SU-DHL-6 (cell line): ENCODE measurements around the gene HNRNPA1L2.
"Not testable (repeated sequence)": the region's sequence is repeated elsewhere in the genome, so short reads cannot be mapped to it uniquely, and the experiment has no call there.

Experiments used
- H2AFZ ChIP-seq: fragments of 200-600 bp; sonication (generic); 2 replicates; pipeline ENCODE4 v1.6.1; 2014; ENCODE audit warnings: low read depth, mild to moderate bottlenecking, moderate library complexity, mixed read lengths, antibody characterized with exemption, low read length; ENCODE audit not compliant: severe bottlenecking
- H3F3A ChIP-seq: fragments of 200-600 bp; shearing (Covaris generic); 2 replicates; pipeline ENCODE4 v1.6.0; 2016; ENCODE audit warnings: antibody characterized with exemption, mild to moderate bottlenecking; ENCODE audit not compliant: insufficient read depth
- H3K27ac ChIP-seq: fragments of 200-600 bp; sonication (generic); 2 replicates; pipeline ENCODE4 v1.5.1; 2016; ENCODE audit warnings: low read depth, mild to moderate bottlenecking, low read length, moderate library complexity, mixed read lengths
- H3K27me3 ChIP-seq: fragments of 200-600 bp; sonication (generic), shearing (Covaris generic); 2 replicates; pipeline ENCODE4 v1.6.0; 2014; ENCODE audit warnings: mild to moderate bottlenecking, low read length
- H3K36me3 ChIP-seq: fragments of 200-600 bp; sonication (generic); 2 replicates; pipeline ENCODE4 v1.6.1; 2014; ENCODE audit warnings: mild to moderate bottlenecking, low read length, mixed read lengths
- H3K4me2 ChIP-seq: fragments of 300-600, 200-600 bp; shearing (Covaris generic), sonication (generic); 2 replicates; pipeline ENCODE4 v1.6.0; 2014; ENCODE audit warnings: low read length, low read depth, mild to moderate bottlenecking; ENCODE audit not compliant: poor library complexity, severe bottlenecking
- H3K4me3 ChIP-seq: fragments of 200-600 bp; sonication (generic); 2 replicates; pipeline ENCODE4 v1.5.1; 2014; ENCODE audit warnings: antibody characterized with exemption, low read length, mild to moderate bottlenecking, mixed read lengths; ENCODE audit not compliant: insufficient read depth, poor library complexity, severe bottlenecking
- H3K79me2 ChIP-seq: fragments of 200-600 bp; sonication (generic); 2 replicates; pipeline ENCODE4 v1.6.1; 2014; ENCODE audit warnings: mild to moderate bottlenecking, low read length, moderate library complexity; ENCODE audit not compliant: insufficient read depth
- H3K9ac ChIP-seq: fragments of 200-600 bp; sonication (generic); 2 replicates; pipeline ENCODE4 v1.7.0; 2014; ENCODE audit warnings: mild to moderate bottlenecking, low read length
- H3K9me2 ChIP-seq: fragments of 200-600 bp; sonication (generic); replicated peaks from 2 replicates; pipeline ENCODE4 v1.6.1; 2014; ENCODE audit warnings: low read length; ENCODE audit not compliant: insufficient read depth
- H3K9me3 ChIP-seq: fragments of 200-600 bp; sonication (generic); 2 replicates; pipeline ENCODE4 v1.6.1; 2014; ENCODE audit warnings: low read length, mixed read lengths; ENCODE audit not compliant: insufficient read depth
- H4K20me1 ChIP-seq: fragments of 200-600 bp; sonication (generic); 2 replicates; pipeline ENCODE4 v1.6.1; 2014; ENCODE audit warnings: low read depth, mild to moderate bottlenecking, antibody characterized with exemption, low read length, moderate library complexity, mixed read lengths
- CTCF ChIP-seq: fragments of 200-600 bp; sonication (generic); IDR thresholded peaks from one replicate; pipeline ENCODE4 v1.5.1; 2017; ENCODE audit warnings: antibody characterized with exemption, mild to moderate bottlenecking, low read length, moderate library complexity; ENCODE audit not compliant: insufficient read depth, poor library complexity, severe bottlenecking
- EZH2phosphoT487 ChIP-seq: fragments of 200-600 bp; sonication (generic), shearing (Covaris generic); conservative IDR thresholded peaks from 2 replicates; pipeline ENCODE4 v1.6.1; 2018; ENCODE audit warnings: mild to moderate bottlenecking, antibody characterized with exemption, low read length, moderate library complexity, mixed read lengths

HNRNPA1L2 gene

GRCh38 chr13:52642131-52642530 lies at the start of gene HNRNPA1L2:
TSS of gene HNRNPA1L2 (plus strand) at chr13:52642431. CDS start at chr13:52642493, 62 bp downstream.
- Histone ChIP-seq H3K27ac (no peak within 1 kb of the TSS), H3K79me2 (no peaks in the 10 kb centered on the region), H3K27me3 (no peaks in the 10 kb centered on the region), H3K4me3 (no peak within 1 kb of the TSS), H3F3A (no peaks in the 10 kb centered on the region), H4K20me1 (no peaks in the 10 kb centered on the region), H3K4me2 (no peak within 1 kb of the TSS), H3K9me2 (no peaks in the 10 kb centered on the region), H3K9ac (no peak within 1 kb of the TSS), H3K36me3 (peaks cover 16% of the 10 kb centered on the region; the same call in 1 of the 2 replicates), H3K9me3 (no peaks in the 10 kb centered on the region), H2AFZ (no peak within 1 kb of the TSS)
- TF ChIP-seq CTCF (no peak), EZH2phosphoT487 (no peak)

- H3K27me3 ChIP-seq, result not testable (repeated sequence)
These were observed 49.1 kb upstream of the HNRNPA1L2 start for GRCh38 chr13:52593175-52593574.

GRCh38 chr13:52593812-52594211 lies 48.4 kb upstream of the HNRNPA1L2 start:
- not testable (repeated sequence) for H3K79me2 ChIP-seq, H3F3A ChIP-seq, H3K36me3 ChIP-seq, H3K9me2 ChIP-seq, H2AFZ ChIP-seq, H3K9ac ChIP-seq, H3K9me3 ChIP-seq, H3K27me3 ChIP-seq, H4K20me1 ChIP-seq, H3K4me2 ChIP-seq, H3K27ac ChIP-seq, H3K4me3 ChIP-seq

More at GRCh38 chr13:52593175-52593574, 49.1 kb upstream of the HNRNPA1L2 start:
- not testable (repeated sequence) for H3K36me3 ChIP-seq, H4K20me1 ChIP-seq, H2AFZ ChIP-seq, H3K79me2 ChIP-seq, H3K9me2 ChIP-seq, H3K9me3 ChIP-seq, H3K9ac ChIP-seq, H3K4me3 ChIP-seq, H3K27ac ChIP-seq, H3K4me2 ChIP-seq, H3F3A ChIP-seq

GRCh38 chr13:52594295-52594694 lies 47.9 kb upstream of the HNRNPA1L2 start:
- H3K27me3 ChIP-seq, H3K9ac ChIP-seq, H3K9me3 ChIP-seq, H3K4me2 ChIP-seq, H3K27ac ChIP-seq, H3K4me3 ChIP-seq, H3K36me3 ChIP-seq, H3K79me2 ChIP-seq, H2AFZ ChIP-seq, H3K9me2 ChIP-seq, H4K20me1 ChIP-seq, H3F3A ChIP-seq: not testable (repeated sequence)

GRCh38 chr13:52597676-52598075 lies 44.6 kb upstream of the HNRNPA1L2 start:
- no peak overlapping the region for H3K27ac ChIP-seq
- no peak overlapping the region for H3K4me3 ChIP-seq
- H3K27me3 ChIP-seq, result no peaks in the 10 kb centered on the region
- H4K20me1 ChIP-seq, result no peaks in the 10 kb centered on the region
- H3K79me2 ChIP-seq, result no peaks in the 10 kb centered on the region
- H3K9me2 ChIP-seq, result no peaks in the 10 kb centered on the region
- no peak overlapping the region for H2AFZ ChIP-seq
- TF ChIP-seq EZH2phosphoT487, result no peak
- TF ChIP-seq CTCF, result no peak
- no peak overlapping the region for H3K9ac ChIP-seq
- H3K4me2 ChIP-seq, result no peak overlapping the region
- no peaks in the 10 kb centered on the region for H3K36me3 ChIP-seq
- no peaks in the 10 kb centered on the region for H3F3A ChIP-seq
- no peaks in the 10 kb centered on the region for H3K9me3 ChIP-seq
